ENCODE measurements around the gene CD247.
A peak's percentile ranks its signal among the peaks of the same experiment; 100 is the strongest.

Gene CD247

GRCh38 chr1:167542109-167543032, 24.0 kb upstream of the CD247 start:
- DNase-seq, result no peak

GRCh38 chr1:167541610-167542009, 23.3 kb upstream of the CD247 start:
- no peak for DNase-seq

- no peak for DNase-seq
Measured at GRCh38 chr1:167541003-167541402, 22.7 kb upstream of the CD247 start.

GRCh38 chr1:167538657-167539056, 20.3 kb upstream of the CD247 start:
- no peak for DNase-seq

- DNase-seq, result peak; percentile 52 to 69
Measured at GRCh38 chr1:167533851-167534300, 15.5 kb upstream of the CD247 start.

GRCh38 chr1:167532964-167533824, 14.9 kb upstream of the CD247 start:
- no peak for DNase-seq

GRCh38 chr1:167532375-167532774, 14.0 kb upstream of the CD247 start:
- DNase-seq, result no peak

GRCh38 chr1:167529829-167530474, 11.6 kb upstream of the CD247 start:
- DNase-seq, result peak; percentile 28 to 58

- DNase-seq, result no peak
Measured at GRCh38 chr1:167528057-167528728, 9.9 kb upstream of the CD247 start.

- peak; percentile 42 to 75 for DNase-seq
Measured at GRCh38 chr1:167526667-167527383, 8.5 kb upstream of the CD247 start.

GRCh38 chr1:167524651-167525050, 6.3 kb upstream of the CD247 start:
- peak; percentile 90 to 92 for DNase-seq

- DNase-seq, result no peak
Measured at GRCh38 chr1:167522246-167522645, 3.9 kb upstream of the CD247 start.

- DNase-seq, result no peak
Measured at GRCh38 chr1:167520711-167521206, 2.4 kb upstream of the CD247 start.

- DNase-seq, result no peak
Measured at GRCh38 chr1:167517535-167518330, 596 bp downstream of the CD247 start.

- no peak for DNase-seq
Measured at GRCh38 chr1:167516404-167517388, 1.6 kb downstream of the CD247 start.

GRCh38 chr1:167515893-167516321, 2.4 kb downstream of the CD247 start:
- DNase-seq, result no peak

GRCh38 chr1:167515461-167515860, 2.9 kb downstream of the CD247 start:
- no peak for DNase-seq

GRCh38 chr1:167514288-167514687, 4.0 kb downstream of the CD247 start:
- no peak for DNase-seq

GRCh38 chr1:167512046-167512654, 6.2 kb downstream of the CD247 start:
- DNase-seq, result no peak

Measured in SHP77 (cell line).